Measurements from ENCODE around the gene C5orf63.

DNA sequence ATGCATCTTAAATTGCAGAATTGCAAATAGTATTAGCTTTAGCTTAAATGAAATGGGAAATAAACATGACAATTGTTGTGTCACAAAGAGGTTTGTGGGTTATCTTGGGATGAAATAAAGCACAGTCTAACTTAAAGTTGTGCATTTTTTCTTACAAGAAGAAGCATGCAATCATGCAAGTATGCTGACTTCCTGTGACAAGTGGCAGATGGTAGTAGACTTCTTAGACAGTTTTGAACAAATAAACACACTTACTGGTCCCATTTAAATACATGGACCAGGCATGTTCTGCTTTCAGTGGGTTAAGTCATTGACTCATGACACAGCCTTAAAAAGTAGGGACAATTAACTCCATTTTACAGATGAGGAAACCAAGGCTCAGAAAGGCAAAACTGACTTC is 15.9 kb upstream of the C5orf63 start:
- TF ChIP-seq CTCF (IDR thresholded peaks at IDR 0.05; ENCODE audit: borderline replicate concordance, extremely low read depth, low read length, poor library complexity, severe bottlenecking) (no peak), EZH2 (IDR thresholded peaks at IDR 0.05; ENCODE audit: borderline replicate concordance, low read depth, low read length, severe bottlenecking) (no peak)
